ENCODE results near the gene RFX3.

RFX3 gene

GRCh38 chr9:3455094-3455493, 70.7 kb downstream of the RFX3 start:
- H2BK120ac ChIP-seq (ENCODE audit: low read depth, low read length) = no peak overlapping the region
- H3K27me3 ChIP-seq (ENCODE audit: control insufficient read depth in 3 of 3, insufficient read depth in 3 of 3, low read depth in 1 of 3, low read length in 3 of 3) = no peaks in the 10 kb centered on the region
- no peak overlapping the region for H2BK12ac ChIP-seq (ENCODE audit: low read length)
- H4K8ac ChIP-seq (ENCODE audit: low read depth, low read length) = no peak overlapping the region
- H3K4ac ChIP-seq (ENCODE audit: low read length) = no peak overlapping the region
- DNase-seq (ENCODE audit: low spot score) = no peak
- no peak overlapping the region for H2AK5ac ChIP-seq (ENCODE audit: low read depth, low read length)
- H2BK15ac ChIP-seq (ENCODE audit: low read length) = no peak overlapping the region
- H3K14ac ChIP-seq (ENCODE audit: low read length) = no peak overlapping the region
- H3K36me3 ChIP-seq (replicated peaks in 1 of 2; ENCODE audit: control insufficient read depth in 2 of 2, insufficient read depth in 2 of 2, low read length in 2 of 2) = peaks cover 2 to 41% of the 10 kb centered on the region in 2 donors
- WGBS, 2 donors (ENCODE audit: extremely low coverage in 2 of 2, insufficient read length in 2 of 2, insufficient replicate concordance in 1 of 2) = no CpG with 5 or more reads among the region's 2 CpGs
- no peak overlapping the region for H3K9ac ChIP-seq (ENCODE audit: low read depth, low read length, poor library complexity)
- H3K4me1 ChIP-seq (ENCODE audit: control insufficient read depth in 2 of 2, insufficient read depth in 1 of 2, low read depth in 1 of 2, low read length in 2 of 2) = peaks cover 0 to 3% of the 10 kb centered on the region in 2 donors
- no peak overlapping the region for H3K18ac ChIP-seq (ENCODE audit: low read length)
- no peak overlapping the region for H3K4me2 ChIP-seq (ENCODE audit: insufficient read depth, low read length, poor library complexity, severe bottlenecking)
- no peaks in the 10 kb centered on the region for H3K79me1 ChIP-seq (ENCODE audit: low read depth, low read length)
- H2BK5ac ChIP-seq (ENCODE audit: low read length) = no peak overlapping the region
- no peak overlapping the region for H3K27ac ChIP-seq (replicated peaks; ENCODE audit: low read length)
- no peak overlapping the region for H4K91ac ChIP-seq (ENCODE audit: low read depth, low read length, poor library complexity)
- H3K23ac ChIP-seq (ENCODE audit: low read depth, low read length, poor library complexity) = no peak overlapping the region
- H2AFZ ChIP-seq (ENCODE audit: low read length) = no peak overlapping the region
- no peak overlapping the region for H3K4me3 ChIP-seq (ENCODE audit: low read length in 2 of 2)
- H3K9me3 ChIP-seq (replicated peaks in 1 of 2; ENCODE audit: control insufficient read depth in 2 of 2, insufficient read depth in 1 of 2, low read depth in 1 of 2, low read length in 2 of 2) = peaks cover 1 to 3% of the 10 kb centered on the region in 2 donors

- no peak overlapping the region for H3K4ac ChIP-seq (ENCODE audit: low read length)
- no peaks in the 10 kb centered on the region for H3K27me3 ChIP-seq (ENCODE audit: control insufficient read depth in 3 of 3, insufficient read depth in 3 of 3, low read depth in 1 of 3, low read length in 3 of 3)
- no peak overlapping the region for H4K8ac ChIP-seq (ENCODE audit: low read depth, low read length)
- peaks cover 2 to 22% of the 10 kb centered on the region in 2 donors for H3K36me3 ChIP-seq (replicated peaks in 1 of 2; ENCODE audit: control insufficient read depth in 2 of 2, insufficient read depth in 2 of 2, low read length in 2 of 2)
- no peak overlapping the region for H3K27ac ChIP-seq (replicated peaks; ENCODE audit: low read length)
- no peak overlapping the region for H2BK12ac ChIP-seq (ENCODE audit: low read length)
- H3K23ac ChIP-seq (ENCODE audit: low read depth, low read length, poor library complexity) = no peak overlapping the region
- no peak overlapping the region for H2BK5ac ChIP-seq (ENCODE audit: low read length)
- no peak overlapping the region for H2AK5ac ChIP-seq (ENCODE audit: low read depth, low read length)
- no peak overlapping the region for H2BK15ac ChIP-seq (ENCODE audit: low read length)
- no peak overlapping the region for H3K4me2 ChIP-seq (ENCODE audit: insufficient read depth, low read length, poor library complexity, severe bottlenecking)
- H3K9ac ChIP-seq (ENCODE audit: low read depth, low read length, poor library complexity) = no peak overlapping the region
- H3K79me1 ChIP-seq (ENCODE audit: low read depth, low read length) = no peaks in the 10 kb centered on the region
- DNase-seq (ENCODE audit: low spot score) = no peak
- H3K4me3 ChIP-seq (ENCODE audit: low read length in 2 of 2) = no peak overlapping the region
- H3K14ac ChIP-seq (ENCODE audit: low read length) = no peak overlapping the region
- no peak overlapping the region for H2BK120ac ChIP-seq (ENCODE audit: low read depth, low read length)
- H4K91ac ChIP-seq (ENCODE audit: low read depth, low read length, poor library complexity) = no peak overlapping the region
- no peak overlapping the region for H2AFZ ChIP-seq (ENCODE audit: low read length)
- peaks cover 3% of the 10 kb centered on the region in 2 donors for H3K4me1 ChIP-seq (ENCODE audit: control insufficient read depth in 2 of 2, insufficient read depth in 1 of 2, low read depth in 1 of 2, low read length in 2 of 2)
- no peak overlapping the region for H3K18ac ChIP-seq (ENCODE audit: low read length)
- H3K9me3 ChIP-seq (replicated peaks in 1 of 2; ENCODE audit: control insufficient read depth in 2 of 2, insufficient read depth in 1 of 2, low read depth in 1 of 2, low read length in 2 of 2) = peaks cover 1 to 3% of the 10 kb centered on the region in 2 donors
- WGBS, 2 donors (ENCODE audit: extremely low coverage in 2 of 2, insufficient read length in 2 of 2, insufficient replicate concordance in 1 of 2) = no CpG with 5 or more reads among the region's 1 CpG
These were observed 73.8 kb downstream of the RFX3 start for GRCh38 chr9:3451956-3452355.

GRCh38 chr9:3447788-3448187, 78.0 kb downstream of the RFX3 start:
- H2BK120ac ChIP-seq (ENCODE audit: low read depth, low read length) = no peak overlapping the region
- H2AK5ac ChIP-seq (ENCODE audit: low read depth, low read length) = no peak overlapping the region
- WGBS, 2 donors (ENCODE audit: extremely low coverage in 2 of 2, insufficient read length in 2 of 2, insufficient replicate concordance in 1 of 2) = no CpG with 5 or more reads among the region's 1 CpG

GRCh38 chr9:3447143-3447542, 78.7 kb downstream of the RFX3 start:
- no CpG with 5 or more reads among the region's 1 CpG for WGBS, 2 donors (ENCODE audit: extremely low coverage in 2 of 2, insufficient read length in 2 of 2, insufficient replicate concordance in 1 of 2)
- Histone ChIP-seq H3K23ac (ENCODE audit: low read depth, low read length, poor library complexity) (no peak overlapping the region), H3K4me1 (ENCODE audit: control insufficient read depth in 2 of 2, insufficient read depth in 1 of 2, low read depth in 1 of 2, low read length in 2 of 2) (peaks cover 0 to 10% of the 10 kb centered on the region in 2 donors), H2BK120ac (ENCODE audit: low read depth, low read length) (no peak overlapping the region), H3K18ac (ENCODE audit: low read length) (no peak overlapping the region), H3K79me1 (ENCODE audit: low read depth, low read length) (no peaks in the 10 kb centered on the region), H3K9ac (ENCODE audit: low read depth, low read length, poor library complexity) (no peak overlapping the region), H4K8ac (ENCODE audit: low read depth, low read length) (no peak overlapping the region), H3K4me2 (ENCODE audit: insufficient read depth, low read length, poor library complexity, severe bottlenecking) (no peak overlapping the region), H3K4me3 (ENCODE audit: low read length in 2 of 2) (no peak overlapping the region), H2AFZ (ENCODE audit: low read length) (no peak overlapping the region), H2BK15ac (ENCODE audit: low read length) (no peak overlapping the region), H2BK12ac (ENCODE audit: low read length) (no peak overlapping the region), H3K14ac (ENCODE audit: low read length) (no peak overlapping the region), H3K36me3 (replicated peaks in 1 of 2; ENCODE audit: control insufficient read depth in 2 of 2, insufficient read depth in 2 of 2, low read length in 2 of 2) (peaks cover 2 to 27% of the 10 kb centered on the region in 2 donors), H2BK5ac (ENCODE audit: low read length) (no peak overlapping the region), H3K27ac (replicated peaks; ENCODE audit: low read length) (no peak overlapping the region), H3K27me3 (ENCODE audit: control insufficient read depth in 3 of 3, insufficient read depth in 3 of 3, low read depth in 1 of 3, low read length in 3 of 3) (no peaks in the 10 kb centered on the region), H3K9me3 (replicated peaks in 1 of 2; ENCODE audit: control insufficient read depth in 2 of 2, insufficient read depth in 1 of 2, low read depth in 1 of 2, low read length in 2 of 2) (peaks cover 1 to 11% of the 10 kb centered on the region in 2 donors), H2AK5ac (ENCODE audit: low read depth, low read length) (no peak overlapping the region), H4K91ac (ENCODE audit: low read depth, low read length, poor library complexity) (no peak overlapping the region), H3K4ac (ENCODE audit: low read length) (no peak overlapping the region)
- no peak for DNase-seq (ENCODE audit: low spot score)

More at GRCh38 chr9:3447788-3448187, 78.0 kb downstream of the RFX3 start:
- Histone ChIP-seq H4K91ac (ENCODE audit: low read depth, low read length, poor library complexity) (no peak overlapping the region), H3K4me2 (ENCODE audit: insufficient read depth, low read length, poor library complexity, severe bottlenecking) (no peak overlapping the region), H2BK5ac (ENCODE audit: low read length) (no peak overlapping the region), H3K23ac (ENCODE audit: low read depth, low read length, poor library complexity) (no peak overlapping the region), H3K27me3 (ENCODE audit: control insufficient read depth in 3 of 3, insufficient read depth in 3 of 3, low read depth in 1 of 3, low read length in 3 of 3) (no peaks in the 10 kb centered on the region), H3K4ac (ENCODE audit: low read length) (no peak overlapping the region), H3K27ac (replicated peaks; ENCODE audit: low read length) (no peak overlapping the region), H3K9me3 (replicated peaks in 1 of 2; ENCODE audit: control insufficient read depth in 2 of 2, insufficient read depth in 1 of 2, low read depth in 1 of 2, low read length in 2 of 2) (peaks cover 1 to 11% of the 10 kb centered on the region in 2 donors), H3K79me1 (ENCODE audit: low read depth, low read length) (no peaks in the 10 kb centered on the region), H3K18ac (ENCODE audit: low read length) (no peak overlapping the region), H4K8ac (ENCODE audit: low read depth, low read length) (no peak overlapping the region), H3K4me1 (ENCODE audit: control insufficient read depth in 2 of 2, insufficient read depth in 1 of 2, low read depth in 1 of 2, low read length in 2 of 2) (peaks cover 0 to 10% of the 10 kb centered on the region in 2 donors), H3K9ac (ENCODE audit: low read depth, low read length, poor library complexity) (no peak overlapping the region), H2BK12ac (ENCODE audit: low read length) (no peak overlapping the region), H3K36me3 (replicated peaks in 1 of 2; ENCODE audit: control insufficient read depth in 2 of 2, insufficient read depth in 2 of 2, low read length in 2 of 2) (peaks cover 2 to 34% of the 10 kb centered on the region in 2 donors), H2AFZ (ENCODE audit: low read length) (no peak overlapping the region), H3K4me3 (ENCODE audit: low read length in 2 of 2) (no peak overlapping the region), H3K14ac (ENCODE audit: low read length) (no peak overlapping the region), H2BK15ac (ENCODE audit: low read length) (no peak overlapping the region)
- no peak for DNase-seq (ENCODE audit: low spot score)
